Forelimb muscle (tissue), 1 donor: Measurements from ENCODE around the gene AHCY. TPM values are rescaled to one million over a fixed set of nuclear protein-coding genes. Genes with fewer than 3 reads are reported as not detected.
A peak's percentile ranks its signal among the peaks of the same experiment; 100 is the strongest.

Source experiments
- DNase-seq: peaks from one replicate; pipeline ENCODE4 v3.0.0-alpha.2; 2013; ENCODE audit warnings: low read depth
- polyA plus RNA-seq: library from polyadenylated mRNA; unstranded; fragments of 120-200 nt; gene quantifications from one replicate; pipeline ENCODE4 v1.2.1, GENCODE V29; 2013; ENCODE audit not compliant: insufficient read length

Gene AHCY
- polyA plus RNA-seq, 1 donor: 219 TPM

DNA sequence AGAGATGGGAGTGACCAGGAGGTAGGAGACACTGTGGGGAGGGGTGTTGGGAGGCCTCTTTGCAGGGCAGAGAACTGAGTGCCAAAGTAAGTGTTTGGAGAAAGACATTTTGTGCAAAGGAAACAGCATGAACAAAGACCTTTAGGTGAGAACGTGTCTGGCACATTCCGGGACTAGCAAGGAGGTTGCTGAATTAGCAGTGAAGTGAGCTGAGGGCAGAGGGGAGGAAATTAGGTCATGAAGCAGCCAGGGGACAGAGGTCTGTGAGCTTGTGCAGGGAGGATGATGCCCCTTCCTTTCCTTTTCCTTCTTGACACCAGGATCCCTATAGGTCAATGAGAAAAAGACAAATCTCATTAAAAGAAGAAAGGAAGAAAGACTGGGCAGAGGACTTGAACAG lies 21.4 kb upstream of the AHCY start:
- DNase-seq: no peak

DNA sequence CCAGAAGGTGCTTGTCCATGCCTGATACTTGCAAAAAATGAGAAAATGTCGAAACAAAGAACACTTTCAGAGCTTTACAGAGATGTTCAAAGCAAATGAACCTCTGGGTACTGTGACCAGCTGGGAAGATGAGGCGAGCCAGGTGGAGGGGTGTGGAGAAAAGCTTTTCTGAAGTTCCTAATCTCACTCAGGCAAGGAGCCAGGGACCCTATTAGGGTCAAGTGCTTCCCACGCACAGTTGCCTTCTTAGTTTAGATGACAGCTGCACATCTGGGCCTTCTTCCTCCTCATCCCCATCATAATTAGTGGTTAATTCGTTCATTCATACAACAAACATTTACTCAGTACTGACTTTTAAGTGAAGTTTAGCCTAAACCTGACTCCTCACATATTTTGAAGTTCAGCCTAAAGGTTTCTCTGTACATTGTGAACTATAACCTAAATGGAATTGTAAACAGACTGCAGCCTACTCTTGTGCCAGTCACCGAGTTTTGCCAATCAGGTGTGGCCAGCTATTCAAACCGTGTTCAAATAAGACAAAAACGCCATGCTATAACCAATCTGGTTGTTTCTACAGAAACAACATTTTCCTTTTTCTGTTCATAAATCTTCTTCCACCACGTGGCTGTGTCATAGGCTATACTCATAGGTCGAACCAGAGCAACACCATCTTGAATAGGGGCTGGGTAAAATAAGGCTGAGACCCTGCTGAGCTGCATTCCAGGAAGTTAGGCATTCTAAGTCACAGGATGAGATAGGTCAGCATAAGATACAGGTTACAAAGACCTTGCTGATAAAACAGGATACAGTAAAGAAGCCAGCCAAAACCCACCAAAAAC lies 19.3 kb upstream of the AHCY start:
- DNase-seq: no peak

DNA sequence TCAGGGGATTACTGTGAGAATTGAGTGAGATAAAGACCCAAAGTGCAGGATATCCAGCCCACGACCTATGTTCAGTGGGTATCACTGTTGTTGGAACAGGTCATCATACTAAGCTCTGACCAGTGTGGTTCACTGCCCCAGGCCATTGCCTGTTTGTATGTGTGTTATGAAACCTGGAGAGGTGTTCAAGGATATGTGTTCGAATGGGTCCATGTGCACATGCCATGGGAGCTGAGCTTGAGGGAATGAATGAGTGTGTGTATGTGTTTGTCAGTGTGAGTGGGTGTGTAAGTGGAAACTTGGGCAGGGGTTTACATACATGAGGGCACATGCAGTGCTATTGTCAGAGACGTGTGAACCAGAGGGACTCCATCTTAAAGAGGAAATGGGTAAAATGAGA lies 17.7 kb upstream of the AHCY start:
- DNase-seq: no peak

DNA sequence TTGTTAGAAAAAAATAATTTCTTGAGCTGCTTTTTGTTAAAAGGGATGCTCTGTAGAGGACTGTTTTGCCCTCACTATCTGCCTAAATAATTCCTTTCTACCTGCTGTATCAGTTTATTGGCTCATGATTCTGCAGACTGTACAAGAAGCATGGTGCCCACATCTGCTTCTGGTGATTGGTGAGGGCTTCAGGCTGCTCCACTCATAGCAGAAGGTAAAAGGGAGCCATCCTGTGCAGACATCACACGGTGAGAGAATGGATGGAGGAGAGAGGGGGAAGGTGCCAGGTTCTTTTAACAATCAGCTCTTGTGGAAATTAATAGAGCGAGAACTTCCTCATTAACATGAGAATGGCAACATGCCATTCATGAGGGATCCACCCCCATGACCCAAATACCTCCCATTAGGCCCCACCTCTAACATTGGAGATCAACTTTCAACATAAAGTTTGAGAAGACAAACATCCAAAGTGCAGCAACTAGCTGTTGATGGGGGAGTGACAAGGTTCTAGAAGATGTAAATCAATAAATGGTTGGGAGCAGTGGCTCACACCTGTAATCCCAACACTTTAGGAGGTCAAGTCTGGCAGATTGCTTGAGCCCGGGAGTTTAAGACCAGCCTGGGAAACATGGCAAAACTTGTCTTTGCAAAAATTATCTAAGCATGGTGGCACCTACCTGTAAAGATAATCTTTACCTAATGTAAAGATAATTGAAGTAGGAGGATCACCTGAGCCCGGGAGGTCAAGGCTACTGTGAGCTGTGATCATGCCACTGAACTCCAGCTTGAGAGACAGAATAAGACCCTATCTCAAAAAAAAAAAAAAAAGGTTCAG lies 15.7 kb upstream of the AHCY start:
- DNase-seq: no peak

DNA sequence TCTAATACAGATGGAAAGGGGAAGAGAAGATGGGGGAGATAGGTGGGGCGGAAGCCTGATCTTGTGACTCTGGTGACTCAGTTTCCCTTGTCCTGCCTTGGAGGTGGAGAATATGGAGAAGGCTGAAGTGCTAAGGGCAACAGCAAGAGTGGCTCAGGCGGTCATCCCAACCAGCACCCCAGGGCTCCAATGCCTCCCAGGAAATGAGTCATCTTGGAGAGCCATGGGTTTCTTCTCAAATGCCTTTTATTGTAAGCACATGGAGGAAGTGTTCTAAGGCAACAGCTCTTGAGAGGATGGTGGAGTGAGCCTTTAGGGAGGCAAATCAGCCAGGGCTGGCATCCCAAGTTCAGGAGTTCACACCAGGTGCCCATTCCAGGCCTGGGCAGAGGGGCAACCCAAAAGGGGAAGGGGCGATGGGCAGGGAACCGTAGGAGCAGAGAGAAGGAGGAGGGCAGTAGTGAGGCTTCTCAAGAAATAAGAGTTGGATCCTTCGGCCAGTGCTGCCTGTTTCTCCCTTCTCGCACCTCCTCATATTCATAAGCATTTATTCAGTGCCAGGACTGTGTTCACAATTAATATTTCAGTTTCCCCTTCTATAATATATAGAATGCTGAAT lies 13.2 kb upstream of the AHCY start:
- no peak for DNase-seq

DNA sequence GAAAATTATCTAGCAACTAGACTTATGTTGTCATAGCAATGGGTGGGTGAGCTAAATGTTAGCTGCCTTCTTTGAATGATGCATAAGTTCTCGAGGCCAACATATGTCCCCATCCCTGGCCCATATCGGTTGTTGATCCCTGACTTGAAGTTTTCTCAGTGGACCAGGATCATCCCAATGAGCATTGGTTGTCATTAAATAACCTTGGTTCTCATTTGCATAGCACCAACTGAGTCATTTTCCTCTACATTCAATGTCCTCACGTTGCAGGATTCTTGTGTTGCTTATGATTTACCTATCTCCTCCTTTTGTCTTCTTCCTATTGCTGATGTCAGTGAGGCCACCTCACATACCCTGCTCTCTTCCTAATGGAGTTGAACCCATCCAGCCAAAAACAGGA lies 12.1 kb upstream of the AHCY start:
- no peak for DNase-seq

DNA sequence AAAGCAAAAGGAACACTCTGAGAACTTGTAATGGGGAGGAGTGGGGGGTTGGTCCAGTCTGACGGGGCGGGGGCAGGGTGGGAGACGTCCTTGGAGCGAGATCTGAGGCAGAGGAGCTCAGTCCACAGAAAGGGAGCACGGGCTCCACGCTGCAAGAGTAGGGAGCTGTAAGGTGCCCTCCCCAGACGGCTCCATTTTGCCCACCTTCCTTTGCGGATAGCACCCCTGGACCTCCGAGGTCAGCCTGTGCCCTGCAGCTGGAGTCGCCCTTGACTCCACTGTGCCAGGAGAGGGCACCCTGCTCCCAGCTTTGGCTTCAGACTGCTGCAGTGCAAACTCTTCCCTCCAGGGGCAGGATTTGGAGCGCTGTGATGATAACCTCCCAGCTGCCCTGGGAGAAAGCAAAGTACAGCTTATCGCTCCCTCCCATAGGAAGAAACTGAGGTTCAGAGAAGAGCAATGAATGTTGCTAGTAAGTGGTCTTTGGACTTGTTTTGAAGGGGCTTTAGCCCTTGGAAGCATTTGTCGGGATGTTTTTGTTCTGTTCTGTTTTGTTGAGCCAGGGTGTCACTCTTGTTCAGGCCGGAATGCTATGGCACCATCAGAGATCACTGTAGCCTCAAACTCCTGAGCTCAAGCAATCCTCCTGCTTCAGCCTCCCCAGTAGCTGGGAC lies 9.5 kb upstream of the AHCY start:
- peak; percentile 63 for DNase-seq

DNA sequence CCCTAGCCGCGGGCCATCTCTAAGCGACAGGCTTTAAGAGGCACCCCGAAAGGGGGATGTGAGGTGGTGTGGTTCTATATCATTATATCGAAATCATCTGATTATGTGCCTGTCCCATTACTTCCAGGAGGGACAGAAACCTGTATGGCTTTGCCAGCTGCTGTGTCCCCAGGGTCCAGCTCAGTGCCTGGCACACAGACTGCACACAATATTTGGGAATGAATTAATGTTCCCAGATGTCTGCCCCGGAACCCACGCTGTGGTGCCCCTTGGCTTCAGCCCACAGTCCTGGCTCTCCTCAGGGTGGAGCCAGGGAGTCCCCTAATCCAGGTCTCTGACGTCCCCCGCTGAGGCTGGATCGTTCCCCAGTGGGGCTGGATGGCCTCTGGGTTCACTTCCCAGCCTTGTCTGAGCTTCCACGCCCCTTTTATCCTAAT lies 8.9 kb upstream of the AHCY start:
- DNase-seq: no peak

DNA sequence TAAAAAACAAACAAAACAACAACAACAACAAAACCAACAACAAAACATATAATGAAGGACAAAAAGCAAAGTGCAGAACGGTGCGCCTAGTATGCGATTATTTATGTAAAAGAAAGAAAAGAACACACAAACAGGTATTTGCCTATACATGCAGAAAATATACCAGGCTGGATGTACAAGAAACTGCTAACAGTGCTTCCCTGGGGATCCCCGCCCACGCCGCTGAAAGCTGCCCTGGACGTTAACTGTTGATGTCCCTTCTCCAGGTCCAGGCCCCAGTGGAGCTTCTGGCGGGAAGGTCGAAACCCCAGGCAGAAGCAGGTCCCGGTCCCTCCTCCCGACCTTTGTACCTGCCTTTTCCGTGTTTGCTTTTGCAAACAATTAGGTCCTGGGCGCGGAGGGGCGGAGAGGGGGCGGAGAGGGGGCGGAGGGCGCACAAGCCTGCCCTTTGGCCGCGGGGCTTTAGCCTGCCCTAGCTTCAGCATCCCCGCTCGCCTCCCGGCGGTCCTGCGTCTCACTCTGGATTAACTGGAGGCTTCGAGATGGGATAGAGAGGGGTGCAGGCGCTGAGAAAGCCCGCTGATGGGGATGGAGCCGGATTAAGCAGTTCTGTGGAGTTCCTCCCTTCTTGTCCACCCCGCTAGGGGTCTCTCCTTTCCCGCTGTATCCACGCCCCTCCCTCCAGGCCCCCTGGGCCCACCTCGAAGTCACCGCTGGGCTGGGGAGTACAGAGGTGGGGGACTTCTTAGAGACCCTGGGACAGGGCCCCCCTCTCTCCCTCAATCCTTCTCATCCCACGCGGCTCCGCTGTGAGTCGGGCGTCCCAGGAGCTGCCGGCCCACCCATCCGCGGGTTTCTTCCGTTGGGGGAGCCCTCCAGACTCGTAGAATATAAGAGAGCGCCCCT lies 8.2 kb upstream of the AHCY start:
- DNase-seq: no peak

DNA sequence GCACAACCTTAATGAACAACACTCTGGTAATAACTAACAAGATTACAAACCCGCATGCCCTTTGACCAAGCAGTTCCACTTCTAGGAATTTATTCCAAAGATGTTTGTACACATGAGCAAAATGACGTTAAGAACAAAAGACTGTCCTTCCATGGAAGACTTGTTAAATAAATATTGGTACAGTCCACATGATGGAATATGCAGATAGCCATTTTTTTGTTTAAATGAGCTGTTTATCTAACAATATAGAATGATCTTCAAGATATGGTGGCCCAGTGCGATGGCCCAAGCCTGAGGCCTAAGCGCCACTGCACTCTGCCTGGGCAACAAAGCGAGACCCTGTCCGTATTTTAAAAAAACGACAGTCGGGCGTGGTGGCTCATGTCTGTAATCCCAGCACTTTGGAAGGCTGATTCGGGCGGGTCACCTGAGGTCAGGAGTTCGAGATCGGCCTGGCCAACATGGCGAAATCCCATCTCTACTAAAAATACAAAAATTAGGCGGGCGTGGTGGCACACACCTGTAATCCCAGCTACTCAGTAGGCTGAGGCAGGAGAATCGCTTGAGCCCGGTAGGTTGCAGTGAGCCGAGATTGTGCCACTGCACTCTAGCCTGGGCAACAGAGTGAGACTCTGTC lies 7.4 kb upstream of the AHCY start:
- DNase-seq: no peak

DNA sequence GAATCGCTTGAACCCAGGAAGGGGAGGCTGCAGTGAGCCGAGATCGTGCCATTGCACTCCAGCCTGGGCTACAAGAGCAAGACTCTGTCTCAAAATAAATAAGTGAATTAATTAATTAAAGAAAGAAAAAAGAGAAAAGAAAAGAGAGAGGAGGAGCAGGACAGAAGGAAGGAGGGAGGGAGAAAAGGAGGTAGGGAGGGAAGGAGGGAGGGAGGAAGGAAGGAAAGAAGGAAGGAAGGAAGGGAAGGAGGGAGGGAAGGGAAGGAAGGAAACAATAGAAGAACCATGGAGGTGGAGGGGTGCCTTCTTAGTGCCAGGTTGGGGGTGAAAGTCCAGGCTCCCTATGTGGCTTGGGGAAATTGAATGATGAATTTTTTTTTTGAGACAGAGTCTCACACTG lies 6.5 kb upstream of the AHCY start:
- no peak for DNase-seq

DNA sequence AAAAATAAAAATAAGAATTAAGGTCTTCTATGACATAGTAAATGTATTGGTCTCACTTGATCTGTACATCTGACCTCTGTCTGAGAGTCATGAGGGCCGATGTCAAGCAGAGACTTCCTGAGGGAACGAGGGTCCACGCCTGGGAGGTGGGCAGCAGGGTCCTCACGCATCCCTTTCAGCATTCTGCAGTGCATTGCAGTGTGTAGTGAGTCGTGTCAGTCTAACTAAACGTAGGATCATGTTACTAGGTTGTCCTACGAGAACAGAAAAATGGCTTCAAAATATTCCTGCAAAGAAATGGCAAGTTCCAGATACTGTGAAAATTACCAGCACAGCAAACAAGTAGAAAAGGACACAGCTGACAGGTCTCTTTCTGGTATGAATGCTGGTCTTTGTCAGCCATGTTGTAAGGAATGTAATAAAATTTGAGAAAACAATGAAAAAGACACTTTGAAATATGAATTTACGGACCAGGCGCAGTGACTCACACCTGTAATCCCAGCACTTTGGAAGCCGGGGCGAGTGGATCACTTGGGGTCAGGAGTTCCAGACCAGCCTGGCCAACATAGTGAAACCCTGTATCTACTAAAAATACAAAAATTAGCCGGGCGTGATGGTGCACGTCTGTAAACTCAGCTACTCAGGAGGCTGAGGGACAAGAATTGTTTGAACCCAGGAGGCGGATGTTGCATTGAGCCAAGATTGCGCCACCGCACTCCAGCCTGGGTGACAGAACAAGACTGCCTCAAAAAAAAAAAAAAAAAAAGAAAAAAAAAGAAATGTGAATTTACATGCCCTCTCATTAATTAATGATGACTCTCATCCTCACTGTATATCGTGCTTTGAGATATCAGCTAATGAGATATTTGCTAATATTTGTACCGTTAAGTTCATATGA lies 2.4 kb upstream of the AHCY start:
- DNase-seq: no peak

DNA sequence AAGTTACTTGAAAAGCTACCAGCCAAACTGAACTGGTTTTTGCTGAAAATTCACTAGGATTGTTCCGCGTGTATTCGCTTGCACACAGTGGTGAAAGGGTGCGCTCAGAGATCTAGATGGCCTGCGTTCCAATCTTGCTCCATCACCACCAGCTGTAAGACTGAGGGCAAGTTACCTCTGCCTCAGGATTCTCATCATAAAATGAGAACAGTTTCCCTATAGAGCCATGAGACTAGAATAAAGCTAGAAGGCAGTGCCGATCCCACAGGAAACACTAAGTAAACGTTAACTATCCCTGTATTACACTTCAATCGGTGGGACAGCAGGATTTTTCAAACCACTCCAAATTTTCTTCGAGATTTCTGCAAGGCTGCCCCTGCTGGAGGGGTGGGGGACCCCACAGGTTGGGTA lies 838 bp downstream of the AHCY start:
- no peak for DNase-seq

DNA sequence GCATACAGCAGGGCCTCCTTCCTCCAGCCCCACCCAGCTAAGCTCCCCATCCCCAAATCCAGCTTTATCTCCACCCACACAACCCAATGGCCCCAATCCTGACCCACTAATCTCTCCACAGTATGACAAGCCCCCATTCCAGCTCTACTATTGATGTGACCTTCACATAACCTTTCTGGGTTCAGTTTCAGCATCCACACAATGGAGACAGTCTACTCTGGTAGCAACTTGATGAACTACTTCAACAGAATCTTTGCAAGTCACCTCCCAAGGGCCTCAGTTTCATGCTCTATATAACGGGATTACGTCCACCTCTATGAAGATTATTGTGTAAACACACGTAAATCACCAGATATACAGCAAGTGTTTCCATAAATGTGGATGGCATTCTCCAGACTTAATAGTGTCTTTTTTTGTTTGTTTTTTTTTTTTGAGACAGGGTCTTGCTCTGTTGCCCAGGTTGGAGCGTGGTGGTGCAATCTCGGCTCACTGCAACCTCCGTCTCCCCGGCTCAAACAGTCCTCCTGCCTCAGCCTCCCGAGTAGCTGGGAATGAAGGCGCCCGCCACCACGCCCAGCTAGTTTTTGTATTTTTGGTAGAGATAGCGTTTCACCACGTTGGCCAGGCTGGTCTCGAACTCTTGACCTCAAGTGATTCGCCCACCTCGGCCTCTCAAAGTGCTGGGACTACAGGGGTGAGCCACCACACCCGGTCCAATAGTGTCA lies 1.4 kb downstream of the AHCY start:
- DNase-seq: no peak

DNA sequence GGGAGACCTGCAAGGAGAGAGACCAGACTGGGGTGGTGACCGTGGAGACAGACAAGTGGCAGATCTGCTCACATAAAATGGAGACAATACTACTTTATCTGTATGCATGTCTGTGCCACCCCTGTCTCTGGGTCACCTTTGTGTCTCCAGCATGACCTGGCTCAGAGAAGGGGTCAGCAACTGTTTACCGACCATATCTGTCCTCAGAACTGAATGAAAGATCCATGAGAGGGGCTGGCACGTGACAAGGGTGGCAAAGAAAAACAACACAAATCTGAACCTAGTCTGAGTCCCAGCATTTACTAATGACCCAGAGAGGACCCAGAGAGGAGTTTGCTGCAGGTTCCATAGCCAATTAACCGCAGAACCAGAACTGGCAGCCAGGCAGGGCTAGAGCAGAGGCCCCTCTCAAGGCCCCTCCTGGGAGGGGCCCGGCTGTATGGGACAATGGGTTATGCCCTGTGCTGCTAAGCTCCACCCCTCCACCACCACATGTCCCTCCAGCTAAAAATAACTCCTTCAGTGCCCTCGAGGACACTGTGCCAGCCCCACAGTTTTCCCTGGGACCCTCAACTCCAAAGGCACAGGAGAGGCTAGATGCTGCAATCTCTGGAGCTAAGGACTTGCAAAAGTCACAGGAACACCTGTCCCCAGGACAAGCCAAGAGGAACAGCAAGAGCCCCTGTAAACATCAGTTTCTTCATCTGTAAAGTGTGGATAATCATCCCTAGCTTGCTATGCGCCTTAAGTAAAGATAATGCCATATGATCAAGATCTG lies 2.2 kb downstream of the AHCY start:
- no peak for DNase-seq

DNA sequence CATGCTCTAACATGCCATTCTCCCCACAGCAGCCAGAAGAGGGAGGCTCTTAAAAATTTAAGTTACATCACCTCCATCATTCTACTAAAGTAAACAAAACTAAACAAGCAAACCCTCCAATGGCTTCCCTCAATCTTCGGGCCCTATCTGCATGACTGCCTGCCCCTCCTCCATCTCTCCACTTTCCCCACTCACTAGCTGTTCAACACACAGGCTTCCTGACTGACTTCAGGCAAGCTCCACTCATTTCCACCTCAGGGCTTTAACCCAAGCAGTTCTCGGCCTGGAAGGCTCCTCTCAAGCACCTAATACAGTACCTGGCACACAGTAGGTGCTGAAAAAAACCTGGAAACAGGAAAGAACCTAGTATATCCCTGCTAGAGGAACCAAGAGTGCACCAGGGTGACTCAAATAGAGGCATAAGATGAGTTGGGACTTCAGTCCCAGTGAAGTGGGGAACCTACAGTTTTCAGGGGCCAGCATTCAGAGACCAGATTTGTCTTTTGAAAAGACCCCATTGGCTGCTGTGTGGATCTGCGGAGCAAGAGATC lies 2.8 kb downstream of the AHCY start:
- DNase-seq: no peak

DNA sequence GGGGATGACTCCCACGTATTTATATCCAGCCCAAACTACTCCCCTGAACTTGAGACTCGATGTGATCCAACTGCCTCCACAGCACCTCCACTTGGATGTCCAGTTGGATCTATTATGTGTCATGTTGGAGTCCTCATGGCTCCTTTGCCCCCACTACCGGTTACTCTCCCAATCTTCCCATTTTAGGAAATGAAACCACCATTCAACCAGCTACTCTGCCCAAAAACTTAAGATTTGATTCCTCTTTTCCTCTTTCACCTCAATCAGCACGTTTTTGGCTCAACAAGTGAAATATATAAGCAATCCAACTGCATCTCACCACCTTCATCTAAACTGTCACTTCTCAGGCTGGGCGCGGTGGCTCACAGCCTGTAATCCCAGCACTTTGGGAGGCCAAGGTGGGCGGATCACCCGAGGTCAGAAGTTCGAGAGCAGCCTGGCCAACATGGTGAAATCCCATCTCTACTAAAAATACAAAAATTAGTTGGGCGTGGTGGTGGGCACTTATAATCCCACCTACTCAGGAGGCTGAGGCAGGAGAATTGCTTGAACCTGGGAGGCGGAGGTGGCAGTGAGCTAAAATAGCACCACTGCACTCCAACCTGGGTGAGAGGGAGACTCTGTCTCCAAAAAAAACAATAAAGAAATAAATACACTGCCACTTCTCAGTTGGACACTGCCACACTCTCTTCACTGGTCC lies 3.4 kb downstream of the AHCY start:
- no peak for DNase-seq
